PC-3 (cell line): Measurements from ENCODE around the gene G6PD. TPM values are rescaled to one million over a fixed set of nuclear protein-coding genes. Genes with fewer than 3 reads are reported as not detected.

Experiments used
- ATAC-seq: fragments of 200-7000 bp; cut with Tn5 transposase; 2 replicates; pipeline ENCODE4 v1.9.1; 2020; ENCODE audit warnings: mild to moderate bottlenecking, moderate library complexity
- BruUV-seq: library from RNA; stranded (reverse); fragments of 400-500 nt; replicated peaks from 2 replicates; lab custom pipeline; 2021; lab: Mats Ljungman, UMichigan
- CTCF ChIA-PET: fragments of 300-600 bp; sonication (Branson Sonifier 250); formaldehyde crosslinking; loops from one replicate; lab custom pipeline; 2022; ENCODE audit warnings: antibody characterized with exemption; lab: Charles Lee
- POLR2A ChIA-PET: fragments of 300-600 bp; sonication (Branson Sonifier 250); formaldehyde crosslinking; loops from one replicate; lab custom pipeline; 2022; ENCODE audit warnings: antibody characterized with exemption; ENCODE audit not compliant: unreplicated experiment; lab: Charles Lee
- DNase-seq: peaks from one replicate; pipeline ENCODE4 v3.0.0-alpha.2; 2015
- H2AFZ ChIP-seq: fragments of 300-600 bp; sonication (generic); 2 replicates; pipeline ENCODE4 v1.6.0; 2016; ENCODE audit warnings: antibody characterized with exemption, low read length
- H3F3A ChIP-seq: fragments of 300-600 bp; sonication (generic); one replicate; pipeline ENCODE4 v1.6.0; 2017; ENCODE audit warnings: antibody characterized with exemption, low read length, control low read depth, mild to moderate bottlenecking; ENCODE audit not compliant: unreplicated experiment
- H3K27ac ChIP-seq: fragments of 300-600 bp; sonication (generic); 2 replicates; pipeline ENCODE4 v1.5.1; 2016; ENCODE audit warnings: mild to moderate bottlenecking, low read length
- H3K27me3 ChIP-seq: fragments of 300-600 bp; sonication (generic); 2 replicates; pipeline ENCODE4 v1.6.1; 2016; ENCODE audit warnings: low read length, mixed read lengths
- H3K36me3 ChIP-seq: fragments of 300-600 bp; sonication (generic); 2 replicates; pipeline ENCODE4 v1.6.1; 2016; ENCODE audit warnings: low read depth, mixed run types, low read length, mixed read lengths
- H3K4me1 ChIP-seq: fragments of 300-600 bp; sonication (generic); 2 replicates; pipeline ENCODE4 v1.5.1; 2016; ENCODE audit warnings: low read length; ENCODE audit not compliant: insufficient read depth
- H3K4me2 ChIP-seq: fragments of 300-600 bp; sonication (generic); 2 replicates; pipeline ENCODE4 v1.6.0; 2016; ENCODE audit warnings: low read length
- H3K4me3 ChIP-seq: fragments of 300-600 bp; sonication (generic); 2 replicates; pipeline ENCODE4 v1.5.1; 2016; ENCODE audit warnings: mild to moderate bottlenecking, low read length, mixed read lengths
- H3K79me2 ChIP-seq: fragments of 300-600 bp; sonication (generic); 2 replicates; pipeline ENCODE4 v1.6.1; 2017; ENCODE audit warnings: low read length, mixed read lengths
- H3K9ac ChIP-seq: fragments of 300-600 bp; sonication (generic); 2 replicates; pipeline ENCODE4 v1.6.0; 2016; ENCODE audit warnings: mild to moderate bottlenecking, low read length
- H3K9me2 ChIP-seq: fragments of 300-600 bp; sonication (generic); replicated peaks from 2 replicates; pipeline ENCODE4 v1.6.1; 2016; ENCODE audit warnings: mixed run types, low read length, mixed read lengths
- H3K9me3 ChIP-seq: fragments of 300-600 bp; sonication (generic); 2 replicates; pipeline ENCODE4 v1.6.1; 2016; ENCODE audit warnings: low read length, mixed read lengths
- H4K20me1 ChIP-seq: fragments of 300-600 bp; sonication (generic); 2 replicates; pipeline ENCODE4 v1.6.1; 2016; ENCODE audit warnings: low read length, mixed read lengths
- CTCF ChIP-seq: fragments of 300-600 bp; sonication (generic); conservative IDR thresholded peaks from 2 replicates; pipeline ENCODE4 v1.5.1; 2017; ENCODE audit warnings: antibody characterized with exemption, low read depth, mild to moderate bottlenecking, low read length
- EZH2 ChIP-seq: fragments of 300-600 bp; sonication (generic); IDR thresholded peaks from one replicate; pipeline ENCODE4 v1.6.1; 2017; ENCODE audit warnings: antibody characterized with exemption, mild to moderate bottlenecking, low read length; ENCODE audit not compliant: unreplicated experiment
- EZH2phosphoT487 ChIP-seq: fragments of 300-600 bp; sonication (generic); IDR thresholded peaks from 2 replicates; pipeline ENCODE4 v1.6.1; 2018; ENCODE audit warnings: mild to moderate bottlenecking, antibody characterized with exemption, low read length, borderline replicate concordance
- intact Hi-C: fragments of 100-400 bp; cut with micrococcal nuclease; formaldehyde crosslinking; loops from 2 replicates; pipeline ENCODE4 v1.9.0; 2023
- total RNA-seq: library from RNA; depleted of rRNA; stranded (reverse); fragments of >200 nt; gene quantifications from 2 replicates; pipeline ENCODE4 v1.2.3, GENCODE V29; 2014

Gene G6PD
- total RNA-seq, 1 experiment from 2014 or later, result 121 TPM

GRCh38 chrX:154529206-154529612 is 17.4 kb downstream of the G6PD start:
- H3K79me2 ChIP-seq, result no peaks in the 10 kb centered on the region
- H3K27ac ChIP-seq, result no peak overlapping the region
- intact Hi-C loops, result no loop called here
- DNase-seq (no peak), ATAC-seq (no peak)
- no peak overlapping the region for H2AFZ ChIP-seq
- no peaks in the 10 kb centered on the region for H4K20me1 ChIP-seq
- no peak overlapping the region for H3K9ac ChIP-seq
- H3K9me2 ChIP-seq, result no peaks in the 10 kb centered on the region
- H3K4me1 ChIP-seq, result peaks cover 19% of the 10 kb centered on the region
- no peaks in the 10 kb centered on the region for H3K9me3 ChIP-seq
- POLR2A ChIA-PET, result no interaction called here
- BruUV-seq, result no TSS peak
- CTCF ChIA-PET, result no interaction called here
- H3K27me3 ChIP-seq, result no peaks in the 10 kb centered on the region
- TF ChIP-seq CTCF (no peak), EZH2 (no peak), EZH2phosphoT487 (no peak)
- H3K36me3 ChIP-seq, result peaks cover 16% of the 10 kb centered on the region; the same call in 1 of the 2 replicates
- H3K4me3 ChIP-seq, result no peak overlapping the region
- H3F3A ChIP-seq, result no peaks in the 10 kb centered on the region
- H3K4me2 ChIP-seq, result no peak overlapping the region

- DNase-seq, result peak; percentile 82
- no peak overlapping the region for H3K27ac ChIP-seq
- H3K36me3 ChIP-seq, result no peaks in the 10 kb centered on the region
- H3F3A ChIP-seq, result no peaks in the 10 kb centered on the region
- peaks cover 19% of the 10 kb centered on the region for H3K4me1 ChIP-seq
- TF ChIP-seq CTCF (peak; percentile 62), EZH2 (no peak)
- H3K4me3 ChIP-seq, result peak overlapping the region; percentile 65
- H3K9me3 ChIP-seq, result no peaks in the 10 kb centered on the region
- H2AFZ ChIP-seq, result peak overlapping the region; percentile 77
- H3K9me2 ChIP-seq, result no peaks in the 10 kb centered on the region
- POLR2A ChIA-PET, result interaction anchor here (0.6 to 0.7 kb wide), 2 partner anchors 153 to 507 kb away, joined by 3 read pairs; no protein-coding TSS in a partner anchor
- ATAC-seq, result peak; percentile 90
- peak overlapping the region; percentile 34 for H3K9ac ChIP-seq
- no peaks in the 10 kb centered on the region for H3K79me2 ChIP-seq
- H3K27me3 ChIP-seq, result no peaks in the 10 kb centered on the region
- no peaks in the 10 kb centered on the region for H4K20me1 ChIP-seq
- BruUV-seq, result no TSS peak
- intact Hi-C loops, result no loop called here
- CTCF ChIA-PET, result interaction anchor here (0.6 to 0.7 kb wide), 4 partner anchors 15 to 99 kb away, joined by 3 to 5 read pairs (median 4); partner anchors contain the start of gene SLC10A3
- peak overlapping the region; percentile 91 for H3K4me2 ChIP-seq
Observed at GRCh38 chrX:154526901-154527675, 19.6 kb downstream of the G6PD start.
